HG02973 (cell line): ENCODE measurements around the gene TMEM120A.
"Not testable (repeated sequence)": the region's sequence is repeated elsewhere in the genome, so short reads cannot be mapped to it uniquely, and the experiment has no call there.

Experiments
- ATAC-seq: cut with Tn5 transposase; IDR thresholded peaks from one replicate; pipeline ENCODE4 v1.9.1; 2021; ENCODE audit warnings: moderate library complexity; ENCODE audit not compliant: unreplicated experiment

TMEM120A gene

DNA sequence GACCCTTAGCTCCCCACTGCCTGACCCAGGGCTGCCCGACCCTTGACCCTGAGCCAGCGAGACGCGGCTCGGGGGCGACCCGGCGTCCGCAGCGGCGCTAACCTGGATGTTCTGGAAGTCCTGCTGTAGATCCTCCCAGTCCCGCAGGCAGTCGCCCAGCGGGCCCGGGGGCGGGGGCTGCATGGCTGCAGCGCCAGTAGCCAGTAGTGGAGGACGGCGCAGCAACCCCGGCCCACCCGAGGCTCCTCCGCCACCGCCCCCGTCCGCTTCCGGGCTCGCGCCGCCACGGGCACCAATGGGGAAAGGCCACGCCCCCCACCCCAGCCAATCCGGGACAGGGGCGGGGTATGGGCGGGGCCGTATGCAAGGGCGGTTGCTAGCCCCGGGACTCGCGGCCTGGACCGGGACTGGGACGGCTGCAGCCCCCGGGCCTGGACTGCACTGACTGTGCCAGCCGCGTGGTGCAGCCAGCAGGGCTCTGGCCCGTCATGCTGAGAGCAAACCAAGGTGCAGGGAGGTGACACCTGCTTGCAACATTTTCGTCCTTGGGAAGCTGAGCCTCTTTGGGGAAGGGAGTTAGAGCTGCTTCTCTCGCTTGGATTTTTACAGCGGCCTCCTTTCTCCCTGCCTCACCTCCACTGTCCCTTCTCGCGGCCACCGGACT is at the start of gene TMEM120A:
Gene TMEM120A (minus strand): TSS at position 208 of the 664 bp plus-strand sequence. CDS start 25 bp downstream, at position 183.
- peak; percentile 90 for ATAC-seq

GRCh38 chr7:76040126-76040525 is 45.7 kb upstream of the TMEM120A start:
- no peak for ATAC-seq

DNA sequence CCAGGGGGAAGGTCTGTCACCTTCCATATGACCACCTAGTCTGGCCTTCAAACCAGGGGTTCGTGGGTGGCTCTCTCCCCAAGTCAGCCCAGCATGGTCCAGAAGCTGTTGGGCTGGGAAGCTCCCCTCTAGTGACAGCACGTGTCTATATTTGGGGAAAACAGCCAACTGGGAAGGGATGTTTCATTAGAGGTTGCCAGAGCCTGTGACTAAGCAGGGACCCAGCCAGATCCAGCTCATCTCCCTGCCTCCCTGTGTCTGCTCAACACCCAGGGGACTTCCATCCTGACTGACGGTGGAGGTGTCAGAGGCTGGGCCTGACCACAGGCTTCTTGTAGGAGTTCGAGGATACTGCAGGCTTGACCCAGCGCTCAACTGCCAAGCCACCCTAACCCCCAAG is 42.9 kb upstream of the TMEM120A start:
- ATAC-seq = no peak

GRCh38 chr7:76031964-76032363 is 37.6 kb upstream of the TMEM120A start:
- ATAC-seq = no peak

GRCh38 chr7:76029682-76030081 is 35.3 kb upstream of the TMEM120A start:
- not testable (repeated sequence) for ATAC-seq

GRCh38 chr7:76023002-76023401 is 28.6 kb upstream of the TMEM120A start:
- no peak for ATAC-seq

- no peak for ATAC-seq
These were observed 27.8 kb upstream of the TMEM120A start for GRCh38 chr7:76022026-76022780.

GRCh38 chr7:76020031-76020714 is 25.8 kb upstream of the TMEM120A start:
- ATAC-seq = no peak

DNA sequence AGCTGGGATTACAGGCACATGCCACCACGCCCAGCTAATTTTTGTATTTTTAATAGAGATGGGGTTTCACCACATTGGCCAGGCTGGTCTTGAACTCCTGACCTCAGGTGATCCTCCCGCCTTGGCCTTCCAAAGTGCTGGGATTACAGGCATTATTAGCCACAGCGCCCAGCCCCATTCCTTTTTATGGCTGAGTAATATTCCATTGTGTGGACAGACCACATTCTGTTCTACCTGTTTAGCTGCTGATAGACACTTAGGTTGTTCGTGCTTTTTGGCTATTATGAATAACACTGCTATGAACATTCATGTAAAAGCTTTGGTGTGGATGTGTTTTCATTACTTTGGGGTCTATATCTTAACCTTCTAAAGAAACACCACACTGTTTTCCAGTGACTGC is 24.1 kb upstream of the TMEM120A start:
- ATAC-seq = not testable (repeated sequence)

- no peak for ATAC-seq
These were observed 22.0 kb upstream of the TMEM120A start for GRCh38 chr7:76016191-76016947.

GRCh38 chr7:76011442-76011861 is 17.1 kb upstream of the TMEM120A start:
- ATAC-seq = no peak

- no peak for ATAC-seq
These were observed 15.5 kb upstream of the TMEM120A start for GRCh38 chr7:76009672-76010600.

DNA sequence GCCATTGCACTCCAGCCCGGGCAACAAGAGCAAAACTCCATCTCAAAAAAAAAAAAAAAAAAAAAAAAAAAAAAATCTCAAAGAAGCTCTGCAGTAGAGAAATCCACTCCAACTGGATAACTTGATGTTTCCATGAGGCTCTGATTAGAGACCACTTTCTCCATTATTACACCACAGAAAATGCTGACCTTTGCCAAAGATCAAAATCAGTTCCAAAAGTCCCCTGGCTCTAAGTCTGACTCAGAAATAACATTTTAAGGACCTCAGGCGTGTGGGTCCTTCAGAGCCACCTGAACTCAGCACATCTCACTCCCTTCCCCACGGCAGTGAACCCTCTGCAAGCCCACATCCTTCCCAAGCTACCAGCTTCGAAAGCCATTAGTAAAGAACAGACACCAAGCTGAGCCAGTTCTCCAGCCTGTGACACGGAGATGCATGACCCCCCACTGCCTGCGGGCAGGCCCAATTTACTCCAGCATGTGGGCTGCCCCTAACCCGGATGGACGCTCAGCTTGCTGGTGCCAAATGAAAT is 13.8 kb upstream of the TMEM120A start:
- no peak for ATAC-seq

- ATAC-seq = not testable (repeated sequence)
These were observed 10.6 kb upstream of the TMEM120A start for GRCh38 chr7:76005004-76005403.

DNA sequence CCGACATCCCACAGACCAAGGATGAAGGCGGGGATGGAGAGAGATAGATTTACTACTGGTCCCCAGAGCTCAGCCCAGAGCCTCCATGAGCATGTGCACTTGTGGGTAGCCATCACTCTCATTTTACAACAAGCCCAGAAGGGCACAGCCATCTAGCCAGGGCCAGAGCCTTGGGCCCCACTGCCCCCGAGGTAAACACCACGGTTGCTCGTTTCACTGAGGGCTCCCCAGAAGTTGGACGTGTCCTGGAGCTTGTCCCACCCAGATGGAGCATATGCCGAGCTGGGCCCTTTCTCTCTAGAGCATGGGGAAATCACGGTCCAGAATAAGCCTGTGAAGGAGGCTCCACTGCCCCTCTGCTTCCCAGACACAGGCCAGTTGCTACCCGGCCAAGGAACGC is 9.0 kb upstream of the TMEM120A start:
- no peak for ATAC-seq

DNA sequence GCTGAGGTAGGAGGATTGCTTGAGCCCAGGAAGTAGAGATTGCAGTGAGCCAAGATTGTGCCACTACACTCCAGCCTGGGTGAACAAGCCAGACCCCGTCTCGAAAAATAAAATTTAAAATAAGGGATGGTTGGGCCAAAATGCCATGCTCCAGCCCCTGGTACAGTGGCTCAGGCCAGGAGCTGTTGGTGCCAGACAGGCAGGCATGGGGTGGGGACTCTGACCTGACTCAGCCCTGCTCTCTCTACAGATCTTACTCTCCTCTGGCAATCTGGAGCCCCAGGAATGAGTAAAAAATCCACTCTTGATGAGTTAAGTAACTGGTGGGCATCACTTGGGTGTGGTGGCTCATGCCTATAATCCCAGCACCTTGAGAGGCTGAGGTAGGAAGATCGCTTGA is 8.4 kb upstream of the TMEM120A start:
- no peak for ATAC-seq

- no peak for ATAC-seq
These were observed 7.7 kb upstream of the TMEM120A start for GRCh38 chr7:76002139-76002538.

DNA sequence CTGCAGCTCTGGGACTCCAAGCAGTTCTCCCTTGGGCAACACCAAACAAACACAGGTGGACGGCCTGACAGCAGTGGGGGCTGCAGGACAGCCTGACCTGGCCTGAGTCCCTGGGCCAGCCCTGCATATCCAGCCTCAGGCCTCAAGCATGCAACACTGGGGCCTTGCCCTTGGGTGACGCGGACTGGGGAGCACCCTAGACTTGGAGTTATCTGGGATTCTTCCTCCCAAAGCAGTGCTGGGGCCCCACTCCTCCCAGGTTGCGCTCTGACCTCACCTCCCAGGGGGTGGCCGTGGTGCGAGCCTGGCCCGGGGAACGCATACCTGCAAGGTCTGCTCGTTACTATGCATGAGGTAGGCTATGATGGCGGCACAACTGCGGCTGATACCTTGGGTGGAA is 6.2 kb upstream of the TMEM120A start:
- no peak for ATAC-seq

DNA sequence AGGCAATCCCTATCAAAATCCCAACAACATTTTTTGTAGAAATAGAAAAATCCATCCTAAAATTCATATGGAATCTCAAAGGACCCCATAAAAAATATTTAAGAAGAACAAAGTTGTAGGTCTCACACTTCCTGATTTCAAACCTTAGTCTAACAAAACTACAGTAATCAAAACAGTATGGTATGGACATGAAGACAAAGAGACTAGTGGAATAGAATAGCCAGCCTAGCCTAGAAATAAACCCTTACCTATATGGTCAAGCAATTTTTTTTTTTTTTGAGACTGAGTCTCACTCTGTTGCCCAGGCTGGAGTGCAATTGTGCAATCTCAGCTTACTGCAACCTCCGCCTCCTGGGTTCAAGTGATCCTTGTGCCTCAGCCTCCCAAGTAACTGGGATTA is 3.6 kb upstream of the TMEM120A start:
- ATAC-seq = no peak

GRCh38 chr7:75996476-75996875 is 2.1 kb upstream of the TMEM120A start:
- no peak for ATAC-seq
